Progenitor cell of endocrine pancreas (in vitro differentiated cells): Measurements from ENCODE around the gene ZNF655. TPM values are rescaled to one million over a fixed set of nuclear protein-coding genes. Genes with fewer than 3 reads are reported as not detected.

Experiments used
- DNase-seq: peaks from one replicate; pipeline ENCODE4 v3.0.0; 2021; ENCODE audit warnings: low spot score; ENCODE audit not compliant: unreplicated experiment
- H3K27ac Mint-ChIP-seq: 2 replicates; pipeline ENCODE4 v1.8.0; 2021; ENCODE audit warnings: mild to moderate bottlenecking, moderate library complexity, mixed read lengths
- H3K27me3 Mint-ChIP-seq: 2 replicates; pipeline ENCODE4 v1.8.0; 2021; ENCODE audit warnings: mixed read lengths
- H3K36me3 Mint-ChIP-seq: 2 replicates; pipeline ENCODE4 v1.8.0; 2022; ENCODE audit warnings: mixed read lengths; ENCODE audit not compliant: insufficient read depth
- H3K4me1 Mint-ChIP-seq: 2 replicates; pipeline ENCODE4 v1.8.0; 2021; ENCODE audit warnings: low read depth, mixed read lengths
- H3K4me3 Mint-ChIP-seq: 2 replicates; pipeline ENCODE4 v1.8.0; 2021; ENCODE audit warnings: low read depth, mild to moderate bottlenecking, moderate library complexity, mixed read lengths
- H3K9me3 Mint-ChIP-seq: 2 replicates; pipeline ENCODE4 v1.8.0; 2021; ENCODE audit warnings: low read depth, mixed read lengths
- total RNA-seq: library from RNA; stranded (reverse); gene quantifications from 2 replicates; pipeline ENCODE4 v1.2.1, GENCODE V29; 2021
- TF ChIP-seq, protein P1 (sequence below): fragments of 200-600 bp; sonication (generic); IDR thresholded peaks from one replicate; pipeline ENCODE4 v1.5.0; 2021; ENCODE audit warnings: antibody characterized with exemption, mild to moderate bottlenecking; ENCODE audit not compliant: unreplicated experiment

The ZNF655 gene
- total RNA-seq, 1 donor from 2014 or later: 72.6 TPM

DNA sequence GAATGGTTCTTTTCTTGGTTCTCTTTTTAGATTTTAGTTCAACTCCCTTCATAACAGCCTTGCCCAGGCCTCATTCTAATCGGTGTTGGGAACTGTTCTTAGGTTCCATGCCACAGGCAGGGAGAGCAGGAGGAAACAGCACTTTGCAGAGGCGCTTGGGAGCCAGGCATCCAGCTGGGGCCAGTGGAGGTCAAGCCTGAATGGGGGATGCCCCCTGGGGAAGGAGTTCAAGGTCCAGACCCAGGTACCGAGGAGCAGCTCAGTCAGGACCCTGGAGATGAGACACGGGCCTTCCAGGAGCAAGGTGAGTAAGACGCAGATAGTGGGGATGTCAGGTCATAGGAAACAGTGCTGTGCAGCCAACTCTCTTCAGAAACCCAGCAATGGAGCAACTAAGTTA lies 62.8 kb downstream of the ZNF655 start:
- H3K36me3 Mint-ChIP-seq: peaks cover 35% of the 10 kb centered on the region
- H3K4me3 Mint-ChIP-seq: no peak overlapping the region
- TF ChIP-seq, protein P1, sequence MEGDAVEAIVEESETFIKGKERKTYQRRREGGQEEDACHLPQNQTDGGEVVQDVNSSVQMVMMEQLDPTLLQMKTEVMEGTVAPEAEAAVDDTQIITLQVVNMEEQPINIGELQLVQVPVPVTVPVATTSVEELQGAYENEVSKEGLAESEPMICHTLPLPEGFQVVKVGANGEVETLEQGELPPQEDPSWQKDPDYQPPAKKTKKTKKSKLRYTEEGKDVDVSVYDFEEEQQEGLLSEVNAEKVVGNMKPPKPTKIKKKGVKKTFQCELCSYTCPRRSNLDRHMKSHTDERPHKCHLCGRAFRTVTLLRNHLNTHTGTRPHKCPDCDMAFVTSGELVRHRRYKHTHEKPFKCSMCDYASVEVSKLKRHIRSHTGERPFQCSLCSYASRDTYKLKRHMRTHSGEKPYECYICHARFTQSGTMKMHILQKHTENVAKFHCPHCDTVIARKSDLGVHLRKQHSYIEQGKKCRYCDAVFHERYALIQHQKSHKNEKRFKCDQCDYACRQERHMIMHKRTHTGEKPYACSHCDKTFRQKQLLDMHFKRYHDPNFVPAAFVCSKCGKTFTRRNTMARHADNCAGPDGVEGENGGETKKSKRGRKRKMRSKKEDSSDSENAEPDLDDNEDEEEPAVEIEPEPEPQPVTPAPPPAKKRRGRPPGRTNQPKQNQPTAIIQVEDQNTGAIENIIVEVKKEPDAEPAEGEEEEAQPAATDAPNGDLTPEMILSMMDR: no peak
- H3K4me1 Mint-ChIP-seq: peaks cover 16% of the 10 kb centered on the region
- no peaks in the 10 kb centered on the region for H3K27me3 Mint-ChIP-seq
- peak overlapping the region; percentile 71 for H3K27ac Mint-ChIP-seq
- H3K9me3 Mint-ChIP-seq: no peaks in the 10 kb centered on the region
- DNase-seq: no peak

DNA sequence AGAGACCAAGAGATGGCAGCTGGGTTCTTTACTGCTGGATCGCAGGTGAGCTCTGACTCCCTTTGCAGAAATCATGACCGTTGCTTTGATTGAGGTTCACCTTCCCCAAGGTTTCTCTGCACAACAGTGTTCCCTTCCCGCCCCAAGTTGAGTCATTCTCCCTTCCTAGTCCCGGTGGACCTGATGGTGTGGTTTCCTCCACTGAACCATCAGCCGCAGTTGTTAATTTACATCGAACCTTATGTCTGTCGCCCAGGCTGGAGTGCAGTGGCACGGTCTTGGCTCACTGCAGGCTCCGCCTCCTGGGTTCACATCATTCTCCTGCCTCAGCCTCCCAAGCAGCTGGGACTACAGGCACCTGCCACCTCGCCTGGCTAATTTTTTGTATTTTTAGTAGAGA lies 64.2 kb downstream of the ZNF655 start:
- no peaks in the 10 kb centered on the region for H3K9me3 Mint-ChIP-seq
- TF ChIP-seq, protein P1: no peak
- no peak overlapping the region for H3K4me3 Mint-ChIP-seq
- H3K27ac Mint-ChIP-seq: no peak overlapping the region
- peaks cover 10% of the 10 kb centered on the region for H3K4me1 Mint-ChIP-seq
- H3K36me3 Mint-ChIP-seq: peaks cover 42% of the 10 kb centered on the region
- no peaks in the 10 kb centered on the region for H3K27me3 Mint-ChIP-seq
- no peak for DNase-seq

DNA sequence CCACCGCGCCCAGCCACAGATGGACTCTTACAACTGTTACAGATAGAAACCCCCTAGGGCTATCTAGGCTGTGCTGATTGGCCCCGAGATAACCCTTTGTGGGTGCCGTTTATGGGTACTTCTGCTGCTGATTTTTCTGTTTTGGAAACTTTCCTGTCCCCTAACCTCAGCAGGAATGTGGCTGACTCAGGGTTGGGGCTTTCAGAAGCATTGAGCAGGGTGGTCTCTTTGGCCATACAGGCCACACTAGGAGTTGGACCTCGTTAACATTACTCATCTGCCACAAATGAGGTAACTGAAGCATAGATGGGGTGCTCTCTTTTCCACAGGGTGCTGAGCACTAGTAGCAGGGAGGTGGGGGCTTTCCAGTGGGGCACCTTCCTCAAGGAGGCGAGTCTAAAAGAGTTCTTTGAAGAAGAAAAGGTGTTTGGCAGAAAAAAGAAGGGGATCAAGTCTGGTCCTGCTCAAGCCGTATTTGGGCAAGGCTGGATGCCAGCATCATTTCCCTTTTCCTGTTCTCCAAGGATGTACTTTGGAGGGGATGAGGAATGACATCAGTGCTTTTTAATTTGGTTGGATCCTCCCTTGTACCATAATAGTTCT lies 64.8 kb downstream of the ZNF655 start:
- Mint-ChIP-seq H3K9me3 (no peaks in the 10 kb centered on the region), H3K4me3 (no peak overlapping the region), H3K27me3 (no peaks in the 10 kb centered on the region), H3K4me1 (peaks cover 4% of the 10 kb centered on the region), H3K36me3 (peaks cover 43% of the 10 kb centered on the region), H3K27ac (peak overlapping the region; percentile 12)
- TF ChIP-seq, protein P1: no peak
- DNase-seq: no peak

DNA sequence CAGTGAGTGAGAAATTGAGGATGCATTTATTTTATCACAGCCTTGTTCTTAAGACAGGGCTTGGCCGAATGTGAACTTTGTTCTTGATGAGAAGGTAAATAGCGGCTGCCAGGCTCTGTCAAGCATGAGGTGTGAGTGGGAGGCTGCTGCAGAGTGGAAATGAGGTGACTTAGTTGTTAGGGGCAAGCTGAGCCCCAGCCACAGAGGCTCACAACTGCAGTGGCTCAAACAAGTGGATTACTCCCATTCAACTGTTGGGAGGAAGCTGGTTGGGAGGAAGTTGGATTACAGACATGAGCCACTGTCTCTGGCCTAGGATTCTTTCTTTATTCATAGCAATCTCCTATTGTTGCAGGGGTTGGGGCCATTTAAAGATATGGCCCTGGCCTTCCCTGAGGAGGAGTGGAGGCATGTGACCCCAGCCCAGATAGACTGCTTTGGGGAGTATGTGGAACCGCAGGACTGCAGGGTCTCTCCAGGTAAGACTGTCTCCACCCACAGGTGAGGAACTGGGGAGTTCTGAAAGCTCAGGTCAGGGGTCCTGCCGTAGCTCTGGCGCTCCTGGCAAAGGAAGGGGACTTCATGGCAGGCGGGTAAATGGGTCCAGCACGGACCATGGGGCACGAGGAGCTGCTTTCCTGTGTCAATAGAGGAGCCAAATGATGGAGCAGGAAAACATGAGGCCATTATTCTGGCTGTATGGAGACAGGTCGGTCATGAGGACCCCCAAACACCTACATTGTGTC lies 65.4 kb downstream of the ZNF655 start:
- no peaks in the 10 kb centered on the region for H3K27me3 Mint-ChIP-seq
- H3K9me3 Mint-ChIP-seq: no peaks in the 10 kb centered on the region
- no peak for DNase-seq
- H3K27ac Mint-ChIP-seq: no peak overlapping the region
- H3K4me1 Mint-ChIP-seq: peaks cover 2% of the 10 kb centered on the region
- TF ChIP-seq, protein P1: no peak
- H3K36me3 Mint-ChIP-seq: peaks cover 43% of the 10 kb centered on the region
- H3K4me3 Mint-ChIP-seq: no peak overlapping the region

DNA sequence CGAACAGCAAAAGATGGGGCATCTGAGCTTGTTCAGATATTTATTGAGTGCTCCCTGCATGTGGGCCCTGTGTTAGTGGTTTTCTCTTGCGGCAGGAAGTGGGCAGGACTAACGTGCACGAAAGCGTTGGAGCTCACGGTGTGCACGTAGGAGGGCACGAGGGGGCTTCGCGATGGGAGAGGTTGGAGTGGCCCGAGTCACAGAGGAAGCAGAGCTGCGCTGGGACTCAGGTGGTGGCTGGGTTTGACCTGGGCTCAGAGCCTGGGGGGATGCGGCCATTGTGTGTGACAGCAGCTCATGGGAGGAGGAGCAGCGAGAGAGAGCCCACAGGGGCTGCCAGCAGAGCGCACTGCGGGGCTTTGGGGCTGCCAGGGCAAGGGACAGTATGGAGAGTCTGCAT lies 66.0 kb downstream of the ZNF655 start:
- no peaks in the 10 kb centered on the region for H3K27me3 Mint-ChIP-seq
- H3K36me3 Mint-ChIP-seq: peaks cover 40% of the 10 kb centered on the region
- H3K4me3 Mint-ChIP-seq: no peak overlapping the region
- TF ChIP-seq, protein P1: no peak
- no peak overlapping the region for H3K27ac Mint-ChIP-seq
- no peaks in the 10 kb centered on the region for H3K4me1 Mint-ChIP-seq
- no peaks in the 10 kb centered on the region for H3K9me3 Mint-ChIP-seq
- DNase-seq: no peak
